ENCODE measurements around the gene HOMER2.
"Not testable (repeated sequence)": the region's sequence is repeated elsewhere in the genome, so short reads cannot be mapped to it uniquely, and the experiment has no call there.

Gene HOMER2

GRCh38 chr15:82963471-82964341 is 11.2 kb upstream of the HOMER2 start:
- DNase-seq = no peak

DNA sequence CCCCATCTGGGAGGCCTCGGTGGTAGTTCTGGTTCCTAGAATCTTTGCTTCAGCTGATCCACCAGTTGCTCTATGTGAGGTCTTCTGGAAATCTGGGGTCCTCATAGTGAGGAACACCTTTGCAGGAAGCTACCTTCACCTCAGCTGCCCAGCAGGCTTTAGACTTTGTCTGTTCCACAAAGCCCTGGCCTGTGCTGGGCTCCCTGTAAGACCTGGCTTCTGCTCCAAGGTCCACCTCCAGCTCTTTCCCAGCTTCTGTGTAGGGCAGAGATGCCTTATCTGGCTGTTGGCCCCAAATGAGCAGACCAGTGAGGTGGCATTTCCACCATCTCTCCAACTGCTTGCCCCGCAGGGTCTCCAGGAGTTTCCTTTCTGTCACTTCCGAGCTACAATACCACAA is 8.2 kb upstream of the HOMER2 start:
- DNase-seq = no peak

DNA sequence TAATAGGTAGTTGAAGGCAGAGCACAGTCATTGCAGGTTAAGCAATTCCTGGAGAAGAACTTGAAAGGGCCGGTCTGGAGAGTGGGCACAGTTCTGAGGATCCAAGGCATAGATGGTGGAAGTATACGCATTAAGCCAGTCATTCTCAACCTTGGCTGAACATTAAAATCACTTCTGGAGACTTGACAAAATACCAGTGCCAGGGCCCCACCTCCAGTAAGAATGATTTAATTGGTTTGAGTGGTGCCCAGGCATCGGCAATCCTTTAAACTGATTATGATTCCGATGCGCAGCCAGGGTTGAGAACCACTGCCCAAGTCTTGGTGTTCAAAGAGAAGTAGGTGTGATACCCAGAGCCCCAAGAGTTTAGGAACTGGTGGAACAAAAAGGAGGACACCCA is 6.9 kb upstream of the HOMER2 start:
- DNase-seq = no peak

DNA sequence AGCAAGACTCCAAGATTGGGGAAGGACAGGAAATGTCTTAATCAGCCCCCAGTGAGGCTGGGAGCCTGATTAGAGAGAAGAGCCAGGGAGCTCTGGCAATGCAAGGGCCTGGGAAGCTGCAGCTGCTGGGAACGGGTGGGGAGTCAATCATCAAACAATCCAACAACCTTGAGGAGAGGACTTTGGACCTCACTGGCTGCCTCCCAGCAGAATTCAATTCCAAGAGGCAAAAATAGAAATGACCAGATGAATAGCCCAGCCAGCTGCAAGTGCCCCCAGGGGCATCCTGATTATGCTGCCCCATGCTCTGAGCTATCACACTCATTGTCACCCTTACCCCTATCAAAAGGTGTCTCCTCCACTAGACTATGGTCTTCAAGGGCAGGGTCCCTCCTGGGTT is 6.1 kb upstream of the HOMER2 start:
- no peak for DNase-seq

GRCh38 chr15:82951472-82952157 is 905 bp downstream of the HOMER2 start:
- peak; percentile 37 for DNase-seq

DNA sequence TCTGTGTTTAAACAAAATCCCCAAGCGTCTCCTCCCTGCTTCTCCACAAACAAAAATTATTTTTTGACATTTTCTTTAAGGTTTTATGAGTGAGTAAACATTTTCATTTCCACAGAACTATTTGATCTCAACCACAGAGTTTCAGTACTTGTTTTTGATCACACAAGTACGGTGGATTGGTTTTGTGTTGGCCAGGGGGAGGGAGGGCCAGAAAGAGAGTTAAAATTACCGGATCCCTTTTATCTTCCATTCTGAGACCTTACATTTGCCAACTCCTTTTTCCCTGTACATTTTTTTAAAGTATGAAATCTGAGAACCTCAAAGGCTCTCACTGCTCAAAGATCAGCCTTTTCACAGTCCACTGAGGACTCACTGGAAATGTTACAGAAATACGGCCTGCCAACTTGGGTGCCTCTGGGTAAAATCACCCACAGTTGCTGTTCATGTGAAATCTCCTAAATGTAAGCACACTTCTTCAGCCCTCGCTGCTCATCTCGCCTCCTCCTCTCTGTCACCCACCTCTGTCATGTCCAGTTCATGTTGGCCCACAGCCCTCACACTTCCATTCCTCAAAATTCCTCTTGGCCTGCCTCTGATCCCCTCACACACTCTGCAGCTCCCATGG is 1.7 kb downstream of the HOMER2 start:
- DNase-seq = peak; percentile 36

GRCh38 chr15:82950295-82950694 is 2.2 kb downstream of the HOMER2 start:
- DNase-seq = no peak

DNA sequence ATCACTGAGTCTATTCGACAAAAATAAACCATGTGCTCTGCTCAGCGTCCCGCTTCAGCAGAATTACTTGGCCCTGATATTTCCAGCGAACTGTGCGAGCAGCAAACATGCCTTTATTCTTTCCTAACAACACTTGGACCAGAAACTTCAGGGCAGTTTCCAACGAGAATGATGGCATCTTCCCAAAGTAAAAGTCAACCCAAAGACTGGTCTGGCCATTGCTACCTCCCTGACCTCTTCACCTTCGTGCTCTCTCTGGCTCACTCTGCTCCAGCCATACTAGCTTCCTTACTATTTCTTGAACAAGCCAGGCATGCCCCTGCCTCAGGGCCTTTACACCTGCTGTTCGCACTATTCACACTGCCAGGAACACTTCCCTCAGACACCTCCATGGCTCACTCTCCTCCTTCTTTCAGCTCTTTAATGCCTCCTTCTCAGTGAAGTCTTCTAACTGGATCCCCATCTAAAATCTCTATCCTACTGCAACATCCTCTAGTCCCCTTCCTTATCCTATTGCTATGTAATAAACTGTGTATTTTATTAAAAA is 6.3 kb downstream of the HOMER2 start:
- no peak for DNase-seq

DNA sequence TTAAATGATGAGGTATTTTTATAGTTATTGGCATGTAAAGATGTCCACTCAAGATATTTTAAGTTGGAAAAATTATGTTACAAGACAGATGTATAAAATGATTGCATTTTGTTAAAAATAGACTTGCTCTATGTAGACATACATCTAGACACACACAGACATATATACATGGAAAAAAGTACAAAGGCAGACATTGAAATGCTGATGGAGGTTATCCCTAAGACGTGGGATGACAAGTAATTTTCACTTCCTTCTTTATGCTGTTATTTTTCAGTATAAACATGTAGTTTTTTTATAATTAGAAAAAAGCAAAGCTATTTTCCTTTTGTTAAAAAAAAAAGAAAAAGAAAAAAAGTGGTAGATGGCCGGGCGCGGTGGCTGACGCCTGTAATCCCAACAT is 7.2 kb downstream of the HOMER2 start:
- DNase-seq = no peak

- DNase-seq = no peak
Observed at GRCh38 chr15:82944821-82945220, 7.7 kb downstream of the HOMER2 start.

DNA sequence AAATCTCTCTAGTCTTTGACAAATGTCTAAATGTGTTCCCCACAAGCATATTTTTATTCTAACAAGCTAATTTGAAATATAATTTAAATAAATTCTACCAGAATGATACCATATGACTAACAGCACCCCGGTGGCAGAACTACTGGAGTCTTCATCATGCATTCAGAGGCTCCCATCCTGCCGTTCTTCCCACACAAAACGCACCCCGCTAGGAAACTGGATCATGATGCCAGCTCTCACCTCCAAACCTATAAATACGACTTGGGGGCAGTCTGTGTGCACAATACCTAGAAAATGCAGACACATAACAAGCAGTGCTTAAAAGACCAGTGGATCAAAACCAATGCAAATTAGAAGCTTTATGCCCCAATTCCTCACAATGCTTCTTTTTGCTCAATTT is 8.5 kb downstream of the HOMER2 start:
- no peak for DNase-seq

- DNase-seq = peak; percentile 34
Observed at GRCh38 chr15:82943176-82943575, 9.3 kb downstream of the HOMER2 start.

DNA sequence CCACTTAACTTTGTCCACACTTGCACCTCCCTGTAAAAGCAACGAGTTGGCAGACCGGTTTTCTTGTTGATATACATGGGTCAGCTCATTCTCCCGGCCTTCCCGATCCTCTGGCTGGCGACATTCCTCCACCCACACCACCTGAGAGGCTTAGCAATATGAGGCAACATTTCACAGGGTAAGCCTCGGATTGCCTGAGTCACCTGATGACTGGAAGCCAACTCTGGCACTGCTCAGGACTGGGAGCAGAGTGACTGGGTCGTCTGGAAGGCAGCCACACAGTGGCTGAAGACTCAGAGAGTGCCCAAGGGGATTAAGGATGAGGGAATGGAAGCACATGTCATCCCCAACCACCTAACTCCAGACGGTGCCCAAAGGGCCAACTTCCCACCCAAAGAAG is 9.8 kb downstream of the HOMER2 start:
- no peak for DNase-seq

- not testable (repeated sequence) for DNase-seq
Observed at GRCh38 chr15:82939678-82940077, 12.8 kb downstream of the HOMER2 start.

DNA sequence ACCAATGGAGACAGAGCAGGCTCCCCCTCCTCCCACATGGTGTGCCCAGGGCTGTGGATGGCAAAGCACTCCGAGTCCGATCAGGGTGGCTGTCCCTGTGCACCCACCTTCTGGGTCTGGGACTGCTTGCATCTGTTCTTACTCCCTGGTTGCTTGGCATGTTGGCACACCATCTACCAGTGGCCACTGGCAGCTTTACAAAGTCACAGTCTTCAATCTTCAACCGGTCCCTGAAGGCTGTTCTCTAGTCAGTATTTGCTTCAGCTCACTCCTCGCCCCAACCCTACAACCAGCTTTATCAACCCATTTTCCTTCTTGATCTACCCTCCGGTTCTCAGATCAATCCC is 14.8 kb downstream of the HOMER2 start:
- DNase-seq = no peak

DNA sequence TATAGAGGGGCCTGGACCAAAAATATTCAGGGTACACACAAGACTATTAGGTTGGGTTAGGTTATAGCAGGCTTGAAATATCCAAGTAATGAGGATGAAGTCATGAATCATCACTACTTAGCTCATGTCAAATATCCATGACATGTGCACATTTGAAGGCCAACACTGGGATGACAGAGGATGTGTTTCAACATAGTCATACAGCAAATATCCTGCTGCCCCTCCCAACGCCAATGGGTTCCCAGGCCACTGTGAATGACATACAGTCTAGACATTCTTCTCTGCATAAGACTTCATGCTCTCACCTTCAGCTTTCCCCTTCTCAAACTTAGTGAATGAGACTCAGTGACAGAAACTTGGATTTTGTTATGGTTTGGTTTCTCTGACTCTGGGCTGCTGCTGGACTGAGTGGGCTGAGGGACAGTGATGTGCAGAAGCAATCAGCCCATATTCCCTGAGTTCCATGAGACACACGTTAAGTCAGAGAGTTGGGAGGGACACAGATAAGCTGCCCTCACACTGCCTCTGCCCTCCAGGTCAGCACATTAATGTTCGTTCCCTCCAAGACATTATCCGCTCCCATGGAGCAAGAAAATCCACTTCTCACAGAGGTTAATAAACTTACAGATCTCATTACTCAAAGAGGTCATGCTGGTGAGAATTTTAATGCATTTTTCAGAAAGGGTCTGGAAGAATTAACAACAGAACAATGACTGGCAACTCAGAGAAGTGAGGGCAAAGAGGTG is 15.4 kb downstream of the HOMER2 start:
- DNase-seq = no peak

GRCh38 chr15:82935382-82935781 is 17.1 kb downstream of the HOMER2 start:
- DNase-seq = no peak

GRCh38 chr15:82934100-82934880 is 18.2 kb downstream of the HOMER2 start:
- DNase-seq = no peak

- no peak for DNase-seq
Observed at GRCh38 chr15:82933576-82933975, 18.9 kb downstream of the HOMER2 start.

DNA sequence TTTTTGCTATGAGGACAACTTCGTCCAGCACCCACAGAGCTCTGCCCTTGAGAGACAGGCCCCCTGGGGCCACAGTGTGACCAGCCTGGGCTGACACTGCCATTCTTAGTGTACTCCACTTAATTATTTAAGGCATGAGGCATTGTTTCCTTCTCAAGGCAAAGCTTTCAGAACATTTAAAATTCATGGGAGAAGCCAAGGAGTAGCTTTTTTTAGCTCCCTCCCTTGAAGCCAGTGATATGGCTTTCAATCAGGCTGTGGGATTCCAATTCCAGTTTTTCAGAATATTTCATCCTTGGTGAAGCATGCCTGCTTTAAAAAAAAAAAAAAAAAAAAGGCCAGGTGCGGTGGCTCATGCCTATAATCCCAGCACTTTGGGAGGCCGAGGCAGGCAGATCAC is 21.3 kb downstream of the HOMER2 start:
- peak; percentile 32 for DNase-seq

DNA sequence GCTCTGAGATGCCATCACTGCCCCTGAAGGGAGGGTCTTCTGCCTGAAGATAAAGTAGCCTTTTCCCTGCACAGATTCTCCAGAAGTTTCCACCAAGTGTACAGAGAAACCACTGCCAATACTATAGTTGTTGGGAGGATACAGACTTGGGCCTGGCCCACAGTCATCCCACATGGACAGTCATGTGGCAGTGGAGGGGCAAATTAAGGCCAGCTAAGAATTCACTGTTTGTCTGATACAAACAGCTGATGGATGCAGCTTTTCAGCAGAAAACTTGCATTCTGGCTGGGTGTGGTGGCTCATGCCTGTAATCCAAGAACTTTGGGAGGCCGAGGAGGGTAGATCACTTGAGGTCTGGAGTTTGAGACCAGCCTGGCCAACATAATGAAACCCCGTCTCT is 22.1 kb downstream of the HOMER2 start:
- no peak for DNase-seq

GRCh38 chr15:82928711-82929110 is 23.8 kb downstream of the HOMER2 start:
- DNase-seq = no peak

Measured in retina (tissue), 1 donor.